ENCODE data around the gene SIL1. TPM values are rescaled to one million over a fixed set of nuclear protein-coding genes. Genes with fewer than 3 reads are reported as not detected.

The SIL1 gene
- total RNA-seq, 1 donor from 2014 or later = 46.2 TPM

GRCh38 chr5:138903130-138903775, 294.9 kb downstream of the SIL1 start:
- DNase-seq (ENCODE audit: missing footprints) = no peak
- intact Hi-C loops (cut with DNase I) = no loop called here
- no peak for ATAC-seq

- DNase-seq (ENCODE audit: missing footprints) (no peak), ATAC-seq (no peak)
- intact Hi-C loops (cut with DNase I) = no loop called here
Observed at GRCh38 chr5:138901716-138902115, 296.5 kb downstream of the SIL1 start.

- no peak for ATAC-seq
- intact Hi-C loops (cut with DNase I) = no loop called here
- no peak for DNase-seq (ENCODE audit: missing footprints)
Observed at GRCh38 chr5:138900281-138900965, 297.7 kb downstream of the SIL1 start.

- no peak for ATAC-seq
- intact Hi-C loops (cut with DNase I) = no loop called here
- DNase-seq (ENCODE audit: missing footprints) = no peak
Observed at GRCh38 chr5:138898742-138899141, 299.4 kb downstream of the SIL1 start.

GRCh38 chr5:138898299-138898698, 299.9 kb downstream of the SIL1 start:
- ATAC-seq (no peak), DNase-seq (ENCODE audit: missing footprints) (no peak)
- intact Hi-C loops (cut with DNase I) = no loop called here

Other genes starting within 250 kb of the SIL1 start
- gene MATR3, start 95.4 kb upstream of the SIL1 start, total RNA-seq = 120 TPM
- gene PAIP2, start 143.5 kb upstream of the SIL1 start, total RNA-seq = 144 TPM
- gene SLC23A1, start 184.9 kb upstream of the SIL1 start, total RNA-seq = not detected
- 1.2 TPM for gene MZB1, start 191.5 kb upstream of the SIL1 start, total RNA-seq
- gene PROB1, start 196.7 kb upstream of the SIL1 start, total RNA-seq = 49.3 TPM
- gene SPATA24, start 205.7 kb upstream of the SIL1 start, total RNA-seq = 17.2 TPM
- gene DNAJC18, start 241.2 kb upstream of the SIL1 start, total RNA-seq = 7.9 TPM